ENCODE results near the gene FPR3. TPM values are rescaled to one million over a fixed set of nuclear protein-coding genes. Genes with fewer than 3 reads are reported as not detected.
A peak's percentile ranks its signal among the peaks of the same experiment; 100 is the strongest.

Gene FPR3
- total and polyA plus RNA-seq, 9 of the 15 experiments (the other 6 are each of a cell fraction or from before 2014, with no cell fraction given) = 0.08 to 0.51 (median 0.22) TPM; not detected in 1

DNA sequence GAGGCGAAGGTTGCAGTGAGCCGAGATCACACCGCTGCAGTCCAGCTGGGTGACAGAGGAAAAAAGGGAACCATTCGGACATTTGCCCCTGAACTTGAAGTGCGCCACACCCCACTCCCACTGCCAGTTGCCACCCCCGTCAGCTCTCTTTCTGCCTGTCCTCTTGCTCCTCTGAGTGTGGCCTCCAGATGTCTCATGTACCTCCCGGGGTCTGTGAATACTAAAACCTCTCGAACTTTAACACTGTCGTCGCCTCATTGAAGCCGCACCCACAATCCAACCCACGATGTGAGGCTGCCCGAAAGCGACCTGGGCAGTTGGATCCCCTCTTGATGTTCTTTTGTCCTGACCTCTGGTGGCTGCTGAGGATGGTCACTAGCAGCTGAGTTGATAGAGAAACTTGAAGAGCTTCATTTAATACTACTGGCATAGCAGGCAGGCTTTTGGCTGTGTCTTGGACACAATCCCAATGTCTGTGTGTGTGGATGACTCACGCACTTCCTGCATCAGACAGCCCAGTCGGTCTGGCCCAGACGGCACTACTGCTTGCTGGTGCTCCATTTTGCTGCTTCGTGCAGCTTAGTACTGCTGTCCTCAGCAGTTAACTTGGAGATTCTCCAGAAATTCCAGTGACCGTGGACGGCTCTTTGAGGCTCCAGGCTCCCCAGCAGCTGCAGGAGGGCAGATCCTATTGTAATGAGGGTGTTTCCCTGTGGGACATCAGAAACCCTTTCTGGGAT, 4.2 kb downstream of the FPR3 start (continued):
- TF ChIP-seq, protein P1, sequence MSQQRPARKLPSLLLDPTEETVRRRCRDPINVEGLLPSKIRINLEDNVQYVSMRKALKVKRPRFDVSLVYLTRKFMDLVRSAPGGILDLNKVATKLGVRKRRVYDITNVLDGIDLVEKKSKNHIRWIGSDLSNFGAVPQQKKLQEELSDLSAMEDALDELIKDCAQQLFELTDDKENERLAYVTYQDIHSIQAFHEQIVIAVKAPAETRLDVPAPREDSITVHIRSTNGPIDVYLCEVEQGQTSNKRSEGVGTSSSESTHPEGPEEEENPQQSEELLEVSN (IDR thresholded peaks at IDR 0.05; ENCODE audit: borderline replicate concordance in 1 of 2, extremely low read depth in 1 of 2, insufficient read depth in 1 of 2, insufficient read length in 1 of 2, low read depth in 1 of 2, low read length in 1 of 2, poor library complexity in 1 of 2, severe bottlenecking in 1 of 2) = peak in 1 of 2 experiments; percentile 36
- TF ChIP-seq CBFA2T3 (IDR thresholded peaks at IDR 0.05) (peak; percentile 64), EHMT2 (IDR thresholded peaks at IDR 0.05) (0 out of 2 replicates have a peak, but pooled peaks have one; percentile 17), L3MBTL2 (IDR thresholded peaks at IDR 0.05) (peak; percentile 84), LCOR (CRISPR knock-in tag; IDR thresholded peaks at IDR 0.05) (peak; percentile 30; the same call in 1 of the 2 replicates), NCOA4 (IDR thresholded peaks at IDR 0.05; ENCODE audit: partially characterized antibody) (no peak), ETV1 (tag; conservative IDR thresholded peaks at IDR 0.05; ENCODE audit: low read depth) (peak; percentile 37; the same call in 1 of the 2 replicates), CBFB (CRISPR knock-in tag; IDR thresholded peaks at IDR 0.05) (no peak), NR2C1 (IDR thresholded peaks at IDR 0.05) (no peak), NR2C1 (tag; IDR thresholded peaks at IDR 0.05) (peak; percentile 36)
- TF ChIP-seq, protein P2, sequence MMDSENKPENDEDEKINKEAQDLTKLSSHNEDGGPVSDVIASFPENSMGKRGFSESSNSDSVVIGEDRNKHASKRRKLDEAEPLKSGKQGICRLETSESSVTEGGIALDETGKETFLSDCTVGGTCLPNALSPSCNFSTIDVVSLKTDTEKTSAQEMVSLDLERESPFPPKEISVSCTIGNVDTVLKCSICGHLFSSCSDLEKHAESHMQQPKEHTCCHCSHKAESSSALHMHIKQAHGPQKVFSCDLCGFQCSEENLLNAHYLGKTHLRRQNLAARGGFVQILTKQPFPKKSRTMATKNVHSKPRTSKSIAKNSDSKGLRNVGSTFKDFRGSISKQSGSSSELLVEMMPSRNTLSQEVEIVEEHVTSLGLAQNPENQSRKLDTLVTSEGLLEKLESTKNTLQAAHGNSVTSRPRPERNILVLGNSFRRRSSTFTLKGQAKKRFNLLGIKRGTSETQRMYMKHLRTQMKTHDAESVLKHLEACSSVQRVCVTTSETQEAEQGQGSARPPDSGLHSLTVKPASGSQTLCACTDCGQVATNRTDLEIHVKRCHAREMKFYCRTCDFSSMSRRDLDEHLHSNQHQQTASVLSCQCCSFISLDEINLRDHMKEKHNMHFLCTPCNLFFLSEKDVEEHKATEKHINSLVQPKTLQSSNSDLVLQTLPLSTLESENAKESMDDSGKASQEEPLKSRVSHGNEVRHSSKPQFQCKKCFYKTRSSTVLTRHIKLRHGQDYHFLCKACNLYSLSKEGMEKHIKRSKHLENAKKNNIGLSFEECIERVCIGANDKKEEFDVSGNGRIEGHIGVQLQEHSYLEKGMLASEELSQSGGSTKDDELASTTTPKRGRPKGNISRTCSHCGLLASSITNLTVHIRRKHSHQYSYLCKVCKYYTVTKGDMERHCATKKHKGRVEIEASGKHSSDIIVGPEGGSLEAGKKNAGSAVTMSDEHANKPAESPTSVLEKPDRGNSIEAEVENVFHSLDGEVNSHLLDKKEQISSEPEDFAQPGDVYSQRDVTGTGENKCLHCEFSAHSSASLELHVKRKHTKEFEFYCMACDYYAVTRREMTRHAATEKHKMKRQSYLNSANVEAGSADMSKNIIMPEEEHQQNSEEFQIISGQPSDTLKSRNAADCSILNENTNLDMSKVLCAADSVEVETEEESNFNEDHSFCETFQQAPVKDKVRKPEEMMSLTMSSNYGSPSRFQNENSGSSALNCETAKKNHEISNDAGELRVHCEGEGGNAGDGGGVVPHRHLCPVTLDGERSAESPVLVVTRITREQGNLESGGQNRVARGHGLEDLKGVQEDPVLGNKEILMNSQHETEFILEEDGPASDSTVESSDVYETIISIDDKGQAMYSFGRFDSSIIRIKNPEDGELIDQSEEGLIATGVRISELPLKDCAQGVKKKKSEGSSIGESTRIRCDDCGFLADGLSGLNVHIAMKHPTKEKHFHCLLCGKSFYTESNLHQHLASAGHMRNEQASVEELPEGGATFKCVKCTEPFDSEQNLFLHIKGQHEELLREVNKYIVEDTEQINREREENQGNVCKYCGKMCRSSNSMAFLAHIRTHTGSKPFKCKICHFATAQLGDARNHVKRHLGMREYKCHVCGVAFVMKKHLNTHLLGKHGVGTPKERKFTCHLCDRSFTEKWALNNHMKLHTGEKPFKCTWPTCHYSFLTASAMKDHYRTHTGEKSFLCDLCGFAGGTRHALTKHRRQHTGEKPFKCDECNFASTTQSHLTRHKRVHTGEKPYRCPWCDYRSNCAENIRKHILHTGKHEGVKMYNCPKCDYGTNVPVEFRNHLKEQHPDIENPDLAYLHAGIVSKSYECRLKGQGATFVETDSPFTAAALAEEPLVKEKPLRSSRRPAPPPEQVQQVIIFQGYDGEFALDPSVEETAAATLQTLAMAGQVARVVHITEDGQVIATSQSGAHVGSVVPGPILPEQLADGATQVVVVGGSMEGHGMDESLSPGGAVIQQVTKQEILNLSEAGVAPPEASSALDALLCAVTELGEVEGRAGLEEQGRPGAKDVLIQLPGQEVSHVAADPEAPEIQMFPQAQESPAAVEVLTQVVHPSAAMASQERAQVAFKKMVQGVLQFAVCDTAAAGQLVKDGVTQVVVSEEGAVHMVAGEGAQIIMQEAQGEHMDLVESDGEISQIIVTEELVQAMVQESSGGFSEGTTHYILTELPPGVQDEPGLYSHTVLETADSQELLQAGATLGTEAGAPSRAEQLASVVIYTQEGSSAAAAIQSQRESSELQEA (IDR thresholded peaks at IDR 0.05; ENCODE audit: low read depth) = no peak
- TF ChIP-seq, protein P3, sequence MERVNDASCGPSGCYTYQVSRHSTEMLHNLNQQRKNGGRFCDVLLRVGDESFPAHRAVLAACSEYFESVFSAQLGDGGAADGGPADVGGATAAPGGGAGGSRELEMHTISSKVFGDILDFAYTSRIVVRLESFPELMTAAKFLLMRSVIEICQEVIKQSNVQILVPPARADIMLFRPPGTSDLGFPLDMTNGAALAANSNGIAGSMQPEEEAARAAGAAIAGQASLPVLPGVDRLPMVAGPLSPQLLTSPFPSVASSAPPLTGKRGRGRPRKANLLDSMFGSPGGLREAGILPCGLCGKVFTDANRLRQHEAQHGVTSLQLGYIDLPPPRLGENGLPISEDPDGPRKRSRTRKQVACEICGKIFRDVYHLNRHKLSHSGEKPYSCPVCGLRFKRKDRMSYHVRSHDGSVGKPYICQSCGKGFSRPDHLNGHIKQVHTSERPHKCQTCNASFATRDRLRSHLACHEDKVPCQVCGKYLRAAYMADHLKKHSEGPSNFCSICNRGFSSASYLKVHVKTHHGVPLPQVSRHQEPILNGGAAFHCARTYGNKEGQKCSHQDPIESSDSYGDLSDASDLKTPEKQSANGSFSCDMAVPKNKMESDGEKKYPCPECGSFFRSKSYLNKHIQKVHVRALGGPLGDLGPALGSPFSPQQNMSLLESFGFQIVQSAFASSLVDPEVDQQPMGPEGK (CRISPR knock-in tag; IDR thresholded peaks at IDR 0.05; ENCODE audit: borderline replicate concordance) = no peak
- TF ChIP-seq, protein P4, sequence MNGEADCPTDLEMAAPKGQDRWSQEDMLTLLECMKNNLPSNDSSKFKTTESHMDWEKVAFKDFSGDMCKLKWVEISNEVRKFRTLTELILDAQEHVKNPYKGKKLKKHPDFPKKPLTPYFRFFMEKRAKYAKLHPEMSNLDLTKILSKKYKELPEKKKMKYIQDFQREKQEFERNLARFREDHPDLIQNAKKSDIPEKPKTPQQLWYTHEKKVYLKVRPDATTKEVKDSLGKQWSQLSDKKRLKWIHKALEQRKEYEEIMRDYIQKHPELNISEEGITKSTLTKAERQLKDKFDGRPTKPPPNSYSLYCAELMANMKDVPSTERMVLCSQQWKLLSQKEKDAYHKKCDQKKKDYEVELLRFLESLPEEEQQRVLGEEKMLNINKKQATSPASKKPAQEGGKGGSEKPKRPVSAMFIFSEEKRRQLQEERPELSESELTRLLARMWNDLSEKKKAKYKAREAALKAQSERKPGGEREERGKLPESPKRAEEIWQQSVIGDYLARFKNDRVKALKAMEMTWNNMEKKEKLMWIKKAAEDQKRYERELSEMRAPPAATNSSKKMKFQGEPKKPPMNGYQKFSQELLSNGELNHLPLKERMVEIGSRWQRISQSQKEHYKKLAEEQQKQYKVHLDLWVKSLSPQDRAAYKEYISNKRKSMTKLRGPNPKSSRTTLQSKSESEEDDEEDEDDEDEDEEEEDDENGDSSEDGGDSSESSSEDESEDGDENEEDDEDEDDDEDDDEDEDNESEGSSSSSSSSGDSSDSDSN (IDR thresholded peaks at IDR 0.05; ENCODE audit: borderline replicate concordance in 1 of 2, low read depth in 2 of 2, low read length in 2 of 2) = peak in 1 of 2 experiments; percentile 67; a peak in 1 of 4 replicates
